Measurements from ENCODE around the gene ADGRG4.
"Not testable (repeated sequence)": the region's sequence is repeated elsewhere in the genome, so short reads cannot be mapped to it uniquely, and the experiment has no call there.

GRCh38 chrX:136300721-136301120 lies at the start of gene ADGRG4:
- TF ChIP-seq CHD2 (IDR thresholded peaks at IDR 0.05; ENCODE audit: low read length); CTCF (IDR thresholded peaks at IDR 0.05; ENCODE audit: control extremely low read depth in 1 of 3, insufficient read depth in 1 of 3, low read depth in 1 of 3, low read length in 3 of 3); NANOG (IDR thresholded peaks at IDR 0.05; ENCODE audit: insufficient read depth, low read depth, low read length, poor library complexity, severe bottlenecking); ZNF274 (IDR thresholded peaks at IDR 0.05; ENCODE audit: borderline replicate concordance, extremely low read depth, low read length); YY1 (IDR thresholded peaks at IDR 0.05; ENCODE audit: low read depth, low read length); SUZ12 (IDR thresholded peaks at IDR 0.05; ENCODE audit: low read length); JUN (IDR thresholded peaks at IDR 0.05; ENCODE audit: low read depth, low read length); POLR2A (IDR thresholded peaks at IDR 0.05; ENCODE audit: control extremely low read depth in 1 of 2, low read depth in 2 of 2, low read length in 2 of 2); POLR2AphosphoS5 (IDR thresholded peaks at IDR 0.05; ENCODE audit: low read depth, low read length): not testable (repeated sequence)
